Measurements from ENCODE around the gene CREBBP. TPM values are rescaled to one million over a fixed set of nuclear protein-coding genes. Genes with fewer than 3 reads are reported as not detected.
"Not testable (repeated sequence)": the region's sequence is repeated elsewhere in the genome, so short reads cannot be mapped to it uniquely, and the experiment has no call there.

The CREBBP gene
- total RNA-seq: 100 to 1,000 TPM in 5 of 7 donors, 10 to 100 TPM in 2; 99.4 to 153 (median 101) TPM
- polyA plus RNA-seq: 10 to 100 TPM in 2 of 3 donors, 1 to 10 TPM in 1; 5.8 to 21.2 (median 10.5) TPM
- long read RNA-seq, donor 1, partial matches to known transcripts: 13 of 19 reads
- long read RNA-seq, donor 1, other reads (novel, unspliced or antisense): 0 of 19 reads
- long read RNA-seq, donor 2, partial matches to known transcripts: 0 of 4 reads
- long read RNA-seq, donor 2, other reads (novel, unspliced or antisense): 0 of 4 reads

GRCh38 chr16:3880623-3881498 lies at the start of gene CREBBP:
TSS of gene CREBBP (minus strand) at chr16:3880713. CDS start at chr16:3879916, 797 bp downstream.
- intact Hi-C loops (cut with DNase I; ENCODE audit: low total_unique reads): no loop called here
- H3K27ac ChIP-seq: peak within 1 kb of the TSS; percentile 69 to 97 (median 88)
- peak; percentile 96 for DNase-seq
- H3K36me3 ChIP-seq: peaks cover 0 to 6% (median 0%) of the 10 kb centered on the region in 6 donors
- peaks cover 0 to 6% (median 0%) of the 10 kb centered on the region in 7 donors for H3K27me3 ChIP-seq (replicated peaks in 1 of 7)
- H3K4me1 ChIP-seq: peaks cover 28 to 45% (median 38%) of the 10 kb centered on the region in 6 donors
- H3K9me3 ChIP-seq: no peaks in the 10 kb centered on the region
- 5 to 24% (median 7%) methylated on average over 15 to 96 of the region's 96 CpGs for WGBS, 5 donors
- TF ChIP-seq POLR2A (IDR thresholded peaks at IDR 0.05) (no peak), CTCF (IDR thresholded peaks at IDR 0.05 in 8 of 11, conservative IDR thresholded peaks at IDR 0.05 in 3 of 11) (peak in 3 of 11 experiments; percentile 13 to 32 (median 23)), POLR2AphosphoS5 (IDR thresholded peaks at IDR 0.05) (peak; percentile 81 to 84 (median 84))
- peak within 1 kb of the TSS; percentile 70 to 97 (median 80) for H3K4me3 ChIP-seq

GRCh38 chr16:3927147-3927546 lies 46.6 kb upstream of the CREBBP start:
- H3K27ac ChIP-seq; intact Hi-C loops (cut with DNase I; ENCODE audit: low total_unique reads); DNase-seq; H3K36me3 ChIP-seq; H3K9me3 ChIP-seq; H3K4me3 ChIP-seq; H3K4me1 ChIP-seq; H3K27me3 ChIP-seq (replicated peaks in 1 of 7): not testable (repeated sequence)
- WGBS, 5 donors: 86 to 98% (median 89%) methylated on average over 2 of the region's 2 CpGs

- H3K27me3 ChIP-seq (replicated peaks in 1 of 7): peaks cover 0 to 20% (median 0%) of the 10 kb centered on the region in 7 donors
- intact Hi-C loops (cut with DNase I; ENCODE audit: low total_unique reads): no loop called here
- no peak for TF ChIP-seq CTCF (IDR thresholded peaks at IDR 0.05 in 8 of 11, conservative IDR thresholded peaks at IDR 0.05 in 3 of 11)
- TF ChIP-seq POLR2AphosphoS5 (IDR thresholded peaks at IDR 0.05): no peak
- no peak for TF ChIP-seq POLR2A (IDR thresholded peaks at IDR 0.05)
- no peaks in the 10 kb centered on the region for H3K36me3 ChIP-seq
- no peak for DNase-seq
- H3K4me3 ChIP-seq: no peak overlapping the region
- no peaks in the 10 kb centered on the region for H3K4me1 ChIP-seq
- no peak overlapping the region for H3K27ac ChIP-seq
- H3K9me3 ChIP-seq: peaks cover 0 to 8% (median 3%) of the 10 kb centered on the region in 8 donors
These were observed 44.2 kb upstream of the CREBBP start for GRCh38 chr16:3924763-3925162.

- Histone ChIP-seq H3K4me1 (no peaks in the 10 kb centered on the region), H3K27ac (no peak overlapping the region), H3K36me3 (no peaks in the 10 kb centered on the region), H3K9me3 (peaks cover 0 to 27% (median 19%) of the 10 kb centered on the region in 8 donors), H3K4me3 (no peak overlapping the region), H3K27me3 (replicated peaks in 1 of 7) (peaks cover 0 to 20% (median 0%) of the 10 kb centered on the region in 7 donors)
- intact Hi-C loops (cut with DNase I; ENCODE audit: low total_unique reads): no loop called here
- TF ChIP-seq CTCF (IDR thresholded peaks at IDR 0.05 in 8 of 11, conservative IDR thresholded peaks at IDR 0.05 in 3 of 11): no peak
- 59 to 77% (median 63%) methylated on average over 12 to 13 of the region's 13 CpGs for WGBS, 5 donors
- peak; percentile 20 for DNase-seq
These were observed 41.7 kb upstream of the CREBBP start for GRCh38 chr16:3922241-3922640.
